GM12873 (cell line): ENCODE data around the gene MAGI2.

Source experiments
- TF ChIP-seq, protein P1 (sequence below): IDR thresholded peaks from 2 replicates; pipeline ENCODE4 v1.5.1; 2012; ENCODE audit warnings: low read depth, mild to moderate bottlenecking, moderate library complexity, low read length, control low read depth; ENCODE audit not compliant: insufficient read depth; ENCODE audit errors: missing control alignments

Gene MAGI2

DNA sequence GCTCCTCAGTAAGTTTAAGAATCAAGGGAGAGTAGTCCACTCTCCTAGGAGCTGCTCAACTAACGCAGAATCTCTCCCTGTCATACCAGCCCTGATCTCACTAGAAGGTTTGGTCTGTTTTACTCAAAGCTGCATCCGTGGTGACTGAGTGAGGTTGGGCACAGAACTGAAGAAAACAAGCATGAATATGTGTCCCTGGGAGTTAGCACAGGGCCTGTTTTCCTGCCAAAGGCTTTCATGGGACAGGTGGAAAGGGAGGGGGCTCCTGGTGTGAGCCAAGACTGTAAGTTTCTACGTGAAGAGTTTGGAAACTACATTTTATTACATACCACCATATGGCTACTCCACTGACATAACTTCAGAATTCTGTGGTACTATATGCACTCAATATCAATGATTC, 705.9 kb downstream of the MAGI2 start:
- TF ChIP-seq, protein P1, sequence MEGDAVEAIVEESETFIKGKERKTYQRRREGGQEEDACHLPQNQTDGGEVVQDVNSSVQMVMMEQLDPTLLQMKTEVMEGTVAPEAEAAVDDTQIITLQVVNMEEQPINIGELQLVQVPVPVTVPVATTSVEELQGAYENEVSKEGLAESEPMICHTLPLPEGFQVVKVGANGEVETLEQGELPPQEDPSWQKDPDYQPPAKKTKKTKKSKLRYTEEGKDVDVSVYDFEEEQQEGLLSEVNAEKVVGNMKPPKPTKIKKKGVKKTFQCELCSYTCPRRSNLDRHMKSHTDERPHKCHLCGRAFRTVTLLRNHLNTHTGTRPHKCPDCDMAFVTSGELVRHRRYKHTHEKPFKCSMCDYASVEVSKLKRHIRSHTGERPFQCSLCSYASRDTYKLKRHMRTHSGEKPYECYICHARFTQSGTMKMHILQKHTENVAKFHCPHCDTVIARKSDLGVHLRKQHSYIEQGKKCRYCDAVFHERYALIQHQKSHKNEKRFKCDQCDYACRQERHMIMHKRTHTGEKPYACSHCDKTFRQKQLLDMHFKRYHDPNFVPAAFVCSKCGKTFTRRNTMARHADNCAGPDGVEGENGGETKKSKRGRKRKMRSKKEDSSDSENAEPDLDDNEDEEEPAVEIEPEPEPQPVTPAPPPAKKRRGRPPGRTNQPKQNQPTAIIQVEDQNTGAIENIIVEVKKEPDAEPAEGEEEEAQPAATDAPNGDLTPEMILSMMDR = no peak

DNA sequence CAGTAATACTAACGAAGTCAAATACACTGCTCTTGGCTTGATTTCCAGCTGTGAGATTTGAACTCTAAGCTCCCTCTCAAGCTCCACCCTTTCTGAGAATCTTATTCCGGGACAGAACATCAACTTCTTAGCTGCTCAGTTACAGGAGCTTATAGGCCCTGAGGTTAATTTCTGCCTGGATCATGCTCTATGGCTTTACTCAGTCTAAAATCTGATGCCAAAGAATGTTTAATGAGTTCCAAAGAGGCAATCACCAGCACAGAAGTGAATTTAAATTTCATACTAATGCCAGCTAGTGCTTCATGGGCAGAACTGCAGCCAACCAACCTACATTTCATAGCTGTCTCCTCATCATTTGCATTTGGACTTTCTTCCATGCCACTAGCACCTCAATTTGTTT, 707.2 kb downstream of the MAGI2 start:
- TF ChIP-seq, protein P1 = no peak

DNA sequence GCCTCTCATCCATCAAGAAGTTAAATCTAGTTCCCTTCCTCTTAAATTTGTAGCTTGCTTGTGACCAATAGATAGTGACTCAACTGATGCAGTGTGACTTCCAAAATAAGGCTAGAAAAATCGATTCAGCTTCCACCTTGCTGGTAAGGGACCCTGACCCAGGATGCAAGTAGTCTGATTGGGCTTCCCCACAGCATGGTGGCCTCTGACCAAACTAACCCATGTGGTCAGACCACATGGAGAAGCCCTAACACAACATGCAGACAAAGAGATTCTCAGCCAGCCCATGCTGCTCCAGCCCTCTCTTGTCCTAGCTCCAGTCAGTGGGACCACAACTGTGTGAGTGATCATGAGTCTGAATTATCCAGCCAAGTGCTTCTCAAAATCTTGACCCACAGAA, 710.8 kb downstream of the MAGI2 start:
- TF ChIP-seq, protein P1 = no peak

DNA sequence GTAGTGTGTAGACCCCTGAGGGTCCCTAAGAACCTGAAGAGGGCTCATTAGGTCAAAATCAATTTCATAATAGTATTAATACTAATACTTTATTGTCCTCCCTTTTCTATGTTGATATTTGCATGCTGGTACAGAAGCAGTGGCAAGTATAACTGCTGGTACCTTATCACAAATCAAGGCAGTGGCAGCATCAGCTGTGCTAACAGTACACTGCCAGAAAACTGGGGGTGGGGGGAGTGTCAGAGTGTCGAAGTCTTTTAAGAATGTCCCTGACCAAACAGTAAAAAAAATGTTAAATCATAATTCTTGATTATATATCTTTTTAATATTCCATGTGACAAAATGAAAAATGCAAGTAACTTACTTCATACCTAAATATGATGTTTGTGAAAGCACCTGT, 716.9 kb downstream of the MAGI2 start:
- TF ChIP-seq, protein P1 = no peak

DNA sequence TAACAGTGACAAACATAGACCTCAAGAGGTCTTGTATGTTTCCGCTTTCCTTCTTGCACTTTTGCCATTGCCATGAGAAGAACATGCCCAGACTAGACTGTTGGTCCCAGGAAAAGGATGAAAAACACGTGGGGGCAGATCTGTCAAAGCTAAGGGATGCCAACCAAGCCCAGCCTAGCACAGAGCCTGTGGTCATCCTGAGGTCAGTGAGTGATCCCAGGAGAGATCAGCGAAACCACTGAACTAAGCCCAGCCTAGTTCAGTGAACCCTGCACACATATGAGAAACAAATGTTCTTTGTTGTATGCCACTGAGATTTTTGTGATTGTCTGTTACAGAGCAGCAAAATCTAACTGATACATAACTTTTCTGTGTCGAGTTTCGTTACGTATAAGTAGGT, 718.8 kb downstream of the MAGI2 start:
- TF ChIP-seq, protein P1 = no peak

DNA sequence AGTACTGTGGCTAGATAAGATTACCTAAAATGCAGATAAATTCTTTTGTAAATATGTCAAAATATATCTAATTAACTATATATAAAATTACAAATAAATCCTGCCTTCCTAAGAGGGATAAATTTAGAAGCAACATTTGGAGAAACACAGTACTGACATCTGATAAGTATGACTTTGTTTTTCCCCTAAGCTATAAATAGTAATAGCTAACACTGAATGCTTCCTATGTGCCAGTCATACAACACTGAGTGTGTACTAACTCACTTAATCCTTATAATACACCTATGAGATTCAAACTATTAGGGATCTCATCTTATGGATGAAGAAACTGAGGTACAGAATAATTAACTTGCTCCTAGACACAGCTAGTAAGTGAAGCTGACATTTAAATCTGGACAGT, 733.4 kb downstream of the MAGI2 start:
- TF ChIP-seq, protein P1 = no peak

DNA sequence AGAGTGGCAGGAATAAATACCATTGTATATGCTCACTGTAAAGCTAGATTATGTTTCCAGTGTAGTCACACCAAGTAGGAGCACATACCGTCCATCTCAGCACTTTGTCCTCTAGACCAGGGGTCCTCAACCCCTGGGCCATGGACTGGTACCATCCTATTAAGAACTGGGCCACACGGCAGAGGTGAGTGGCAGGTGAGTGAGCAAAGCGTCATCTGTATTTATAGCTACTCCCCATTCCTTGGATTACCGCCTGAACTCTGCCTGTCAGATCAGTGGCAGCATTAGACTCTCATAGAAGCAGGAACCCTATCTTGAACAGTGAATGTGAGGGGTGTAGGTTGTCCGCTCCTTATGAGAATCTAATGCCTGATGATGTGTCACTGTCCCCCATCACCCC, 735.3 kb downstream of the MAGI2 start:
- TF ChIP-seq, protein P1 = no peak
